GM19372 (cell line): ENCODE data around the gene TBL3.
"Not testable (repeated sequence)": the region's sequence is repeated elsewhere in the genome, so short reads cannot be mapped to it uniquely, and the experiment has no call there.

ENCODE experiments used
- ATAC-seq: cut with Tn5 transposase; IDR thresholded peaks from one replicate; pipeline ENCODE4 v1.9.1; 2021; ENCODE audit warnings: mild to moderate bottlenecking, low read depth, moderate library complexity; ENCODE audit not compliant: unreplicated experiment

Gene TBL3

GRCh38 chr16:1971796-1972489 lies at the start of gene TBL3:
Gene TBL3 (plus strand): TSS chr16:1972053. CDS start chr16:1972165, 112 bp downstream.
- ATAC-seq, result peak; percentile 88

- no peak for ATAC-seq
Measured at GRCh38 chr16:1922357-1922756, 49.5 kb upstream of the TBL3 start.

- no peak for ATAC-seq
Measured at GRCh38 chr16:1923299-1924034, 48.4 kb upstream of the TBL3 start.

GRCh38 chr16:1924095-1924494 lies 47.8 kb upstream of the TBL3 start:
- ATAC-seq, result no peak

- no peak for ATAC-seq
Measured at GRCh38 chr16:1926271-1926670, 45.6 kb upstream of the TBL3 start.

GRCh38 chr16:1929105-1929504 lies 42.7 kb upstream of the TBL3 start:
- no peak for ATAC-seq

- peak; percentile 79 for ATAC-seq
Measured at GRCh38 chr16:1929578-1930337, 42.1 kb upstream of the TBL3 start.

GRCh38 chr16:1930338-1930720 lies 41.5 kb upstream of the TBL3 start:
- ATAC-seq, result no peak

GRCh38 chr16:1932050-1933028 lies 39.5 kb upstream of the TBL3 start:
- no peak for ATAC-seq

GRCh38 chr16:1933097-1933661 lies 38.7 kb upstream of the TBL3 start:
- ATAC-seq, result no peak

- ATAC-seq, result no peak
Measured at GRCh38 chr16:1936945-1937479, 34.8 kb upstream of the TBL3 start.

GRCh38 chr16:1938316-1938715 lies 33.5 kb upstream of the TBL3 start:
- ATAC-seq, result no peak

- no peak for ATAC-seq
Measured at GRCh38 chr16:1938910-1939309, 32.9 kb upstream of the TBL3 start.

GRCh38 chr16:1939833-1940232 lies 32.0 kb upstream of the TBL3 start:
- ATAC-seq, result not testable (repeated sequence)

GRCh38 chr16:1940273-1941161 lies 31.3 kb upstream of the TBL3 start:
- ATAC-seq, result no peak

GRCh38 chr16:1941162-1942046 lies 30.4 kb upstream of the TBL3 start:
- no peak for ATAC-seq

- no peak for ATAC-seq
Measured at GRCh38 chr16:1942047-1942809, 29.6 kb upstream of the TBL3 start.
